Stimulated activated naive CD8-positive, alpha-beta T cell treated with anti-CD3 and anti-CD28 coated beads, Interleukin-15, amount 100 ng/mL, for 72 hours (primary cell): ENCODE data around the gene DTX3.
"Not testable (repeated sequence)": the region's sequence is repeated elsewhere in the genome, so short reads cannot be mapped to it uniquely, and the experiment has no call there.

Source experiments
- ATAC-seq: fragments of 150-1000 bp; cut with Tn5 transposase; 2 replicates; pipeline ENCODE4 v1.10.0; 2021; ENCODE audit warnings: mild to moderate bottlenecking, moderate library complexity
- DNase-seq, 2 donors: peaks; one replicate each; pipeline ENCODE4 v3.0.0; 2021 to 2022
- H3K27ac Mint-ChIP-seq, 2 donors: one replicate each; pipeline ENCODE4 v1.8.0; 2022; ENCODE audit warnings: mild to moderate bottlenecking in 2 of 2, mixed read lengths in 2 of 2, moderate library complexity in 2 of 2
- H3K27me3 Mint-ChIP-seq: one replicate; pipeline ENCODE4 v1.8.0; 2022; ENCODE audit warnings: mixed read lengths
- H3K4me1 Mint-ChIP-seq: one replicate; pipeline ENCODE4 v1.8.0; 2022; ENCODE audit warnings: mild to moderate bottlenecking, mixed read lengths
- H3K4me3 Mint-ChIP-seq, 2 donors: one replicate each; pipeline ENCODE4 v1.8.0; 2022; ENCODE audit warnings: mild to moderate bottlenecking in 2 of 2, mixed read lengths in 2 of 2, moderate library complexity in 1 of 2
- H3K9me3 Mint-ChIP-seq, 2 donors: one replicate each; pipeline ENCODE4 v1.8.0; 2022; ENCODE audit warnings: mixed read lengths in 2 of 2

The DTX3 gene

DNA sequence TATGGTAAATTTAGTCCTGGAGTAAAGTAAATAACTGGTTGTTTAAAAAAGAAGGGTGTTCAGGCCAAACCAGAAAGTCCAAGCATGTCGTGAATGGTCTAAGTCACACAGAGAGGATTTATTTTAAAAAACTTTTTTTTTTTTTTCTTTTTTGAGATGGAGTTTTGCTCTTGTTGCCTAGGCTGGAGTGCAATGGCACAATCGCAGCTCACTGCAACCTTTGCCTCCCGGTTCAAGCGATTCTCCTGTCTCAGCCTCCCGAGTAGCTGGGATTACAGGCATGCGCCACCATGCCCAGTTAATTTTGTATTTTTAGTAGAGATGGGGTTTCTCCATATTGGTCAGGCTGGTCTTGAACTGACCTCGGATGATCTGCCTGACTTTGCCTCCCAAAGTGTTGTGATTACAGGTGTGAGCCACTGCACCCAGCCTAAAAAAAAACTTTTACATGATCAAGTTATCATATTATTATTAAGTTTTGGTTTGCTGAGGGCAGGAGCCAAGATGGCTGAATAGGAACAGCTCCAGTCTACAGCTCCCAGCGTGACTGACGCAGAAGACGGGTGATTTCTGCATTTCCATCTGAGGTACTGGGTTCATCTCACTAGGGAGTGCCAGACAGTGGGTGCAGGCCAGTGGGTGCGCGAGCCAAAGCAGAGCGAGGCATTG, 41.5 kb downstream of the DTX3 start:
- H3K27ac Mint-ChIP-seq, DNase-seq, H3K9me3 Mint-ChIP-seq: not testable (repeated sequence)

DNA sequence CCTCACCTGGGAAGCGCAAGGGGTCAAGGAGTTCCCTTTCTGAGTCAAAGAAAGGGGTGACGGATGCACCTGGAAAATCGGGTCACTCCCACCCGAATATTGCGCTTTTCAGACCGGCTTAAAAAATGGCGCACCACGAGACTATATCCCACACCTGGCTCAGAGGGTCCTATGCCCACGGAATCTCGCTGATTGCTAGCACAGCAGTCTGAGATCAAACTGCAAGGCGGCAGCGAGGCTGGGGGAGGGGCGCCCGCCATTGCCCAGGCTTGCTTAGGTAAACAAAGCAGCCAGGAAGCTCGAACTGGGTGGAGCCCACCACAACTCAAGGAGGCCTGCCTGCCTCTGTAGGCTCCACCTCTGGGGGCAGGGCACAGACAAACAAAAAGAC, 42.0 kb downstream of the DTX3 start:
- not testable (repeated sequence) for ATAC-seq, DNase-seq, H3K27ac Mint-ChIP-seq, H3K9me3 Mint-ChIP-seq, H3K4me3 Mint-ChIP-seq, H3K4me1 Mint-ChIP-seq
- peaks cover 13% of the 10 kb centered on the region for H3K27me3 Mint-ChIP-seq

More for the DNA sequence above, 41.5 kb downstream of the DTX3 start:
- not testable (repeated sequence) for H3K4me1 Mint-ChIP-seq, ATAC-seq, H3K4me3 Mint-ChIP-seq
- H3K27me3 Mint-ChIP-seq, result peaks cover 16% of the 10 kb centered on the region

DNA sequence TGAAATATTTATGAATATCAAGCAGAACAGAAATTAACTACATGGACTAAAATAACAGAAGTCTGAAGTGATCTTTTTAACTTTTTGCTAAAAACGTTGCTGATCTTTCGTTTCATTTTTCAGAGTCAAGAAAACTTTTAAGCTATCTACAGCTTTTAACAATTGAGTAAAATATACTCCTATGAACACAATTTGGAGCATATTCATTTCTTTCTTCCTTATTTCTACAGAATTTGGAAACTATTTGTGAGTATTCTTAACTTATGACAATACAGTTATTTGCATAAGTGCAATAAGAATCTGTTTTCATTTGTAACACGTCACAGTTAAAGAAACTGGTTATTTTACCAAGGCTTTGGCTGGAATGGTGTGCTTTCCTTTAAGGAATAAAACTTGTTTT, 49.4 kb downstream of the DTX3 start:
- Mint-ChIP-seq H3K9me3 (no peaks in the 10 kb centered on the region), H3K4me1 (no peaks in the 10 kb centered on the region), H3K27ac (no peak overlapping the region), H3K4me3 (no peak overlapping the region), H3K27me3 (no peaks in the 10 kb centered on the region)
- ATAC-seq (no peak), DNase-seq (no peak)

DNA sequence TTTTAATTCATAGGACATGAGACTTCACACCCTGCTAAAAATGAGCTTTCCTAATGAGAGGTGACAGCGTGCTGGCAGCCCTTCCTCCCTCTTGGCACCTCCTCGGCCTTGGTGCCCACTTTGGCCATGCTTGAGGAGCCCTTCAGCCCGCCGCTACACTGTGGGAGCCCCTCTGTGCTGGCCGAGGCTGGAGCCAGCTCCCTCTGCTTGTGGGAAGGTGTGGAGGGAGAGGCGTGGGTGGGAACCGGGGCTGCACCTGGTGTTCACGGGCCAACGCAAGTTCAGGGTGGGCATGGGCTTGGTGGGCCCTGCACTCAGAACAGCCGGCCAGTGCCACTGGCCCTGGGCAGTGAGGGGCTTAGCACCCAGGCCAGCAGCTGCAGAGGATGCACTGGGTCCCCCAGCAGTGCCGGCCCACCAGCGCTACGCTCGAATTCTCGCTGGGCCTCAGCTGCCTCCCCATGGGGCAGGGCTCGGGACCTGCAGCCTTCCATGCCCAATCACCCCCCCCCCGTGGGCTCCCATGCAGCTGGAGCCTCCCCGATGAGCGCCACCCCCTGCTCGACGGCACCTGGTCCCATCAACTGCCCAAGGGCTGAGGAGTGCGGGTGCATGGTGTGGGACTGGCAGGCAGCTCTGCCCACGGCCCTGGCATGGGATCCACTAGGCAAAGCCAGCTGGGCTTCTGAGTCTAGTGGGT, 51.1 kb downstream of the DTX3 start:
- DNase-seq (no peak), ATAC-seq (no peak)
- Mint-ChIP-seq H3K4me3 (no peak overlapping the region), H3K27ac (no peak overlapping the region), H3K9me3 (no peaks in the 10 kb centered on the region), H3K27me3 (no peaks in the 10 kb centered on the region), H3K4me1 (no peaks in the 10 kb centered on the region)

DNA sequence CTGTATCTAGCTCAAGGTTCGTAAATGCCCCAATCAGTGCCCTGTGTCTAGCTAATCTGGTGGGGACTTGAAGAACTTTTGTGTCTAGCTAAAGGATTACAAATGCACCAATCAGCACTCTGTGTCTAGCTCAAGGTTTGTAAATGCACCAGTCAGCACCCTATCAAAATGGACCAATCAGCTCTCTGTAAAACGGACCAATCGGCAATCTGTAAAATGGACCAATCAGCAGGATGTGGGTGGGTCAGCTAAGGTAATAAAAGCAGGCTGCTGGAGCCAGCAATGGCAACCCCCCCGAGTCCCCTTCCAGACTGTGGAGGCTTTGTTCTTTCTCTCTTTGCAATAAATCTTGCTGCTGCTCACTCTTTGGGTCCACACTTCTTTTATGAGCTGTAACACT, 51.8 kb downstream of the DTX3 start:
- not testable (repeated sequence) for H3K4me1 Mint-ChIP-seq, H3K27me3 Mint-ChIP-seq, ATAC-seq, H3K9me3 Mint-ChIP-seq, H3K27ac Mint-ChIP-seq, DNase-seq, H3K4me3 Mint-ChIP-seq

DNA sequence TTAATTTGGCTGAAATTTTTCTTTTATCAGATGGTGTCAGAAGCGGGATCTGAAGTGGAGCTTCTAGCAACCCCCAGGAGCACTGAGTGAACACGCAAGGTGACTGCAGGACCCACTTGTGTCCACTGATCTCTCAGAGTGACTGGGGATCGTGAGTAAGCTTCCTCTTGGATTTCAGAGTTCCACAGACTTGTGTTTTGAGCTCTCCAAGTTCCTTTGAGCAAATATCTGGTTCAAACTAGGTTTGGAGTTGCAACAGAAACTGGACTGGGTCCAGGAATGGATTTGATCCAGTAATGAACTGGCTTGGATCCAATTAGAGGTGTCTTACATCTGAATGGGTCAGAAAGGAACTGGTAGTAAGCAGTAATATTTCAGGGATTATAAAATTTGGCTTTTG, 53.1 kb downstream of the DTX3 start:
- no peak for ATAC-seq
- no peak for DNase-seq
- H3K4me1 Mint-ChIP-seq, result no peaks in the 10 kb centered on the region
- no peaks in the 10 kb centered on the region for H3K27me3 Mint-ChIP-seq
- H3K4me3 Mint-ChIP-seq, result no peak overlapping the region
- peaks cover 0 to 6% of the 10 kb centered on the region in 2 donors for H3K9me3 Mint-ChIP-seq
- H3K27ac Mint-ChIP-seq, result no peak overlapping the region

DNA sequence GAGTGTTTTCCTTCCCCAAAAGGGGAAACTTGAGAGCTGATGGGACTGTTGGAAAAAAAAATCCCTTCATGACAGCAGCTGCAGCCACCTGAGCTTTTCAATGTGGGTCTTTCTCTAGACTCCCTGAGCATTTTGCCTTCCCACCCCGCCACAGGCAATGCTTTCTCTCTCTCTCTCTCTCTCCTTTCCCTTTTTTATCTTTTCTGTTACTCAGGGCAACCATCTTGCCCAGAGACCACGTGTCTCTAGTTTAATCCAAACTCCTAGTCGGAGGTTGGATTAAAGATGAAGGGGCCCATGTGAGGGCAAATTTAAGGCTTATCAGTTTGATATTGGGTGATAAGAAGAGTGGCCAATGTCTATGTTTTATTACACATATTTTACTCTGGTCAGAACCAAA, 54.3 kb downstream of the DTX3 start:
- Mint-ChIP-seq H3K27me3 (no peaks in the 10 kb centered on the region), H3K9me3 (peaks cover 0 to 6% of the 10 kb centered on the region in 2 donors), H3K27ac (no peak overlapping the region), H3K4me1 (no peaks in the 10 kb centered on the region), H3K4me3 (no peak overlapping the region)
- ATAC-seq, result no peak
- no peak for DNase-seq
